Kidney (tissue), 14 donors: ENCODE measurements around the gene CCT8. TPM values are rescaled to one million over a fixed set of nuclear protein-coding genes. Genes with fewer than 3 reads are reported as not detected.

Experiments
- DNase-seq, 5 donors: peaks; one replicate each; pipeline ENCODE4 v3.0.0-alpha.2; 2013 to 2020
- FAIRE-seq: peaks from 2 replicates; lab custom pipeline; 2012; peaks lifted over from hg19 to GRCh38; lab: Jason Lieb, UNC
- H3K27ac ChIP-seq, 2 donors: one replicate each; pipeline ENCODE4 v1.7.0; 2013; ENCODE audit warnings: low read depth in 2 of 2, low read length in 2 of 2, inconsistent platforms in 1 of 2
- H3K27me3 ChIP-seq: one replicate; pipeline ENCODE4 v1.7.1; 2013; ENCODE audit warnings: low read length, inconsistent platforms; ENCODE audit not compliant: control insufficient read depth, insufficient read depth
- H3K36me3 ChIP-seq, 3 donors: one replicate each; pipeline versions ENCODE4 v1.7.0 to v1.7.1; 2013; ENCODE audit warnings: low read length in 3 of 3, control low read depth in 1 of 3, inconsistent platforms in 1 of 3; ENCODE audit not compliant: insufficient read depth in 3 of 3, control insufficient read depth in 2 of 3
- H3K4me1 ChIP-seq, 3 donors: one replicate each; pipeline versions ENCODE4 v1.7.0 to v1.7.1; 2013; ENCODE audit warnings: low read length in 3 of 3, inconsistent platforms in 1 of 3, low read depth in 1 of 3; ENCODE audit not compliant: control insufficient read depth in 2 of 3, insufficient read depth in 2 of 3
- H3K4me3 ChIP-seq, 3 donors: one replicate each; pipeline versions ENCODE4 v1.7.0 to v1.8.1; 2013; ENCODE audit warnings: low read length in 3 of 3, control low read depth in 1 of 3, inconsistent platforms in 1 of 3
- H3K9ac ChIP-seq, 3 donors: one replicate each; pipeline versions ENCODE4 v1.7.0 to v1.7.1; 2013; ENCODE audit warnings: low read length in 3 of 3, control low read depth in 1 of 3, inconsistent platforms in 1 of 3
- H3K9me3 ChIP-seq, 3 donors: one replicate each; pipeline versions ENCODE4 v1.7.0 to v1.7.1; 2013; ENCODE audit warnings: low read length in 3 of 3, control low read depth in 1 of 3, inconsistent platforms in 1 of 3; ENCODE audit not compliant: control insufficient read depth in 2 of 3, insufficient read depth in 1 of 3
- CTCF ChIP-seq: IDR thresholded peaks from 3 replicates; pipeline ENCODE4 v1.5.1; 2012; ENCODE audit warnings: mild to moderate bottlenecking, moderate library complexity, borderline replicate concordance; ENCODE audit not compliant: insufficient read depth; ENCODE audit errors: extremely low read depth
- intact Hi-C: fragments of 100-400 bp; cut with DNase I; formaldehyde crosslinking; loops from one replicate; pipeline ENCODE4 v1.11.1; 2022
- polyA plus RNA-seq: library from polyadenylated mRNA; stranded (reverse); fragments of 350-450 nt; fragmentation: Illumina TruSeq; extraction: RNeasy Lipid Tissue Mini Kit (QIAGEN cat#74804); gene quantifications from one replicate; pipeline ENCODE4 v1.2.3, GENCODE V29; 2014; ENCODE audit warnings: low read depth, low replicate concordance; ENCODE audit not compliant: insufficient read depth
- total RNA-seq: library from RNA; stranded (reverse); fragmentation: NEBNext Ultra II Directional; extraction: Animal tissue kit (Norgen Biotek cat#: 25700); gene quantifications from one replicate; pipeline ENCODE4 v1.2.1, GENCODE V29; 2021
- donor health status: control.
- donor health status: control.
- donor health status: control.
- donor health status: control.
- donor health status: control.
- donor health status: DM: yes; HTN: yes; CAD: no.
- donor health status: Normal renal cell carcinoma (clear cell type).

CCT8 gene
- total and polyA plus RNA-seq, 2 donors from 2014 or later: 101 to 119 TPM

- no peak for DNase-seq
- intact Hi-C loops: no loop called here
Observed at GRCh38 chr21:29085106-29085752, 11.8 kb upstream of the CCT8 start.

GRCh38 chr21:29084372-29084771 lies 10.9 kb upstream of the CCT8 start:
- H3K9ac ChIP-seq: no peak overlapping the region
- no peaks in the 10 kb centered on the region for H3K36me3 ChIP-seq
- no peak for FAIRE-seq
- H3K4me3 ChIP-seq: no peak overlapping the region
- intact Hi-C loops: no loop called here
- no peaks in the 10 kb centered on the region for H3K27me3 ChIP-seq
- H3K9me3 ChIP-seq: no peaks in the 10 kb centered on the region
- no peak for DNase-seq
- peaks cover 0 to 7% (median 6%) of the 10 kb centered on the region in 3 donors for H3K4me1 ChIP-seq
- H3K27ac ChIP-seq: no peak overlapping the region
- TF ChIP-seq CTCF: no peak

More at GRCh38 chr21:29085106-29085752, 11.8 kb upstream of the CCT8 start:
- Histone ChIP-seq H3K9ac (no peak overlapping the region), H3K9me3 (no peaks in the 10 kb centered on the region), H3K27ac (no peak overlapping the region), H3K4me1 (peaks cover 0 to 5% (median 3%) of the 10 kb centered on the region in 3 donors), H3K36me3 (no peaks in the 10 kb centered on the region), H3K4me3 (no peak overlapping the region), H3K27me3 (no peaks in the 10 kb centered on the region)
- TF ChIP-seq CTCF: no peak
- FAIRE-seq: no peak

DNA sequence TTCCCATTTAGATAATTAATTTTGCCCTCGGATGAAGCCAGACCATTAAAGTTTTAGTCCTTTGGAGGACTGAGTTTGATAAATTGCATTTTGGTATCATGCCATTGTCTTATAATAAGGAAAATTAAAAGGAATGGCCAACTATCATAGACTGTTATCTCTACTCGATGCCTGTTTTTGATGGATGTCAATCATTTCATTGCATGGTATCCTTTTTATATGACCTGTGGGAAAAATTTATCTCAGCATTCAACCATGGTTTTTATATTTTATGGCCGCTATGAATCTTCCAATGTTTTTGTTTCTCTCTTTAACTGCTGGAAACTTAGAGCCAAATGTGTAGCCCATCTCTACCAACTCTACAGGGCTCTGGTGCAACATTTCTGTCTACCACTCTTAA lies 9.9 kb upstream of the CCT8 start:
- FAIRE-seq (no peak), DNase-seq (no peak)
- Histone ChIP-seq H3K27ac (no peak overlapping the region), H3K4me3 (no peak overlapping the region), H3K9me3 (no peaks in the 10 kb centered on the region), H3K9ac (no peak overlapping the region), H3K36me3 (no peaks in the 10 kb centered on the region), H3K27me3 (no peaks in the 10 kb centered on the region), H3K4me1 (peaks cover 0 to 7% (median 6%) of the 10 kb centered on the region in 3 donors)
- no peak for TF ChIP-seq CTCF
- intact Hi-C loops: no loop called here
